Ovary (tissue), 9 donors: ENCODE data around the gene UNC93B1. TPM values are rescaled to one million over a fixed set of nuclear protein-coding genes. Genes with fewer than 3 reads are reported as not detected.

ENCODE experiments used
- DNase-seq, 5 donors: peaks; one replicate each; pipeline ENCODE4 v3.0.0-alpha.2; 2019 to 2020
- H3K27ac ChIP-seq, 2 donors: fragments of 200-600 bp; one replicate each; pipeline versions ENCODE4 v1.5.1 to v1.8.0; 2019 to 2022
- H3K27me3 ChIP-seq: fragments of 200-600 bp; one replicate; pipeline ENCODE4 v1.8.0; 2022
- H3K36me3 ChIP-seq: fragments of 200-600 bp; sonication (generic); one replicate; pipeline ENCODE4 v1.5.1; 2019
- H3K4me1 ChIP-seq: one replicate; pipeline ENCODE4 v1.8.1; 2013; ENCODE audit warnings: mild to moderate bottlenecking, moderate library complexity; ENCODE audit not compliant: insufficient read depth
- H3K4me3 ChIP-seq: fragments of 200-600 bp; sonication (generic); one replicate; pipeline ENCODE4 v1.5.1; 2017
- H3K9me3 ChIP-seq, 2 donors: fragments of 200-600 bp in 1 of 2; sonication (generic) in 1 of 2; one replicate each; pipeline versions ENCODE4 v1.5.1 to v1.8.1; 2013 to 2019; ENCODE audit warnings: mild to moderate bottlenecking in 1 of 2, moderate library complexity in 1 of 2
- EP300 ChIP-seq: sonication (generic); formaldehyde crosslinking; IDR thresholded peaks from one replicate; pipeline ENCODE4 v1.6.1; 2017; ENCODE audit warnings: antibody characterized with exemption
- POLR2A ChIP-seq: fragments of 450-650 bp; IDR thresholded peaks from one replicate; pipeline ENCODE4 v1.6.1; 2017; ENCODE audit warnings: antibody characterized with exemption, mild to moderate bottlenecking, moderate library complexity
- WGBS, 3 donors: extraction: QIAGEN DNeasy Blood & Tissue Kit in 1 of 3; methylation state at CpG; one replicate each; pipeline versions ENCODE4 v1.1.5 to v1.1.7; 2013 to 2017; 5-methylcytosine and 5-hydroxymethylcytosine counted together
- intact Hi-C, 4 donors: fragments of 100-400 bp; cut with DNase I; formaldehyde crosslinking; loops; one replicate each; pipeline versions ENCODE4 v1.11.0 to v1.15.1; 2022 to 2023
- polyA plus RNA-seq, 2 donors: library from polyadenylated mRNA; stranded (reverse); fragments of 200-250 nt in 1 of 2; fragments of 350-450 nt in 1 of 2; fragmentation: Illumina TruSeq in 1 of 2; extraction: RNeasy Lipid Tissue Mini Kit (QIAGEN cat#74804) in 1 of 2; gene quantifications; one replicate each; pipeline ENCODE4 v1.2.3, GENCODE V29; 2013 to 2014
- total RNA-seq, 7 donors: library from RNA; depleted of rRNA in 2 of 7; stranded (reverse); fragments of >200 nt in 2 of 7; fragmentation: NEBNext Ultra II Directional in 3 of 7; extraction: Animal tissue kit (Norgen Biotek cat#: 25700) in 3 of 7; gene quantifications; one replicate each; pipeline versions ENCODE4 v1.1.0 to v1.2.4, GENCODE V29; 2016 to 2023
- TF ChIP-seq, protein P1 (sequence below), 3 donors: fragments of 450-650 bp in 2 of 3; fragments of 200-600 bp in 1 of 3; IDR thresholded peaks; one replicate each; pipeline versions ENCODE4 v1.5.1 to v1.8.0; 2016 to 2022; ENCODE audit warnings: antibody characterized with exemption in 3 of 3, mild to moderate bottlenecking in 1 of 3
- donor health status: DM: no; HTN: no; CAD: no; lungs with moderate emphysema.
- donor health status: DM: no; HTN: no; CAD: no.
- donor health status: Bipolar disorder and iron deficiency.
- donor health status: DM: yes; HTN: yes; CAD: no.
- donor health status: DM: no; HTN: no; CAD: no.
- donor health status: DM: yes; HTN: yes; CAD: no.

The UNC93B1 gene
- total and polyA plus RNA-seq, 9 donors, result 9.0 to 39.6 (median 12.0) TPM

DNA sequence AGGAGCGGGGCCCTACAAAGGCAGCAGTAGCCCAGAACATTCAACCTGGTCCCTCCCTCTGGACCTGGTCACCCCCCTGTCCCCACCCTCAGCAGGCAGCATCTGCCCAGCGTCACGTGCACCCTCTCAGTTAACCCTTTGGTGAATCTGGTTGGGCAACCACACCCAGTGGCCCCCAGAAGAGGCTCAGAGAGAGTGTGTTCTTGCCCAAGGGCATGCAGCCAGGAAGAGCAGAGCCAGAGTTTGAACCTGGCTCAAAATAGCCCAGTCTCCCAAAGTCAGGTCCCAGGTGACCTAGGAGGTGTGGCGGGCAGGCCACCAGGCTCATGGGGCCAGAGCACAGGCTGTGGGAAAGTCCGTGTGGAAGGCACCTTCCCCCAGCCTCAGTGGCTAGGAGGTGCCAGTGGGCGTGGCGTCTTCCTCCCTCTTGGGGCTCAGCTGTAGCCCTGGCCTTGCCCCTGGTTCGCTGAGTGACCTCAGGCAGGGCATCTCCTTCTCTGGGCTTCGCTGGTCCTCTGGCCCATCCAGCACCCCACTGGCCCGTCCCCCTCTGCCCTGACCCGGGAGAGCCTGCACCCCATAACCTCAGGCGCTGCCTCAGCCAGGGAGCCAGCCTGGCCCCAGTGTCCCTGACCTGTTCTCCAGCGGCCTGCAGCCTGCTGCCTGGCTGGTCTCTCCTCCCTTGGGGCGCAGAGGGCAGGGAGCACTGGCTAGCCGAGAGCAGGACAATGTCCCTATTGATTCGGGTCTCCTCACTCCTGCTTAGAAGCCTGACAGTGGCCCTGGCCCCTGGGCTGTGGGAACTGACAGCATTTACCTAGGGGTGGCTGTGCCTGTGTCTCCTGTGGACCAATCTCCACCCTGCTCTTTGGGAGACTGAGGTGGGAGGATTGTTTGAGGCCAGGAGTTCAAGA is 13.3 kb upstream of the UNC93B1 start:
- 56 to 60% (median 57%) methylated on average over 15 to 16 of the region's 16 CpGs for WGBS, 3 donors
- TF ChIP-seq, protein P1, sequence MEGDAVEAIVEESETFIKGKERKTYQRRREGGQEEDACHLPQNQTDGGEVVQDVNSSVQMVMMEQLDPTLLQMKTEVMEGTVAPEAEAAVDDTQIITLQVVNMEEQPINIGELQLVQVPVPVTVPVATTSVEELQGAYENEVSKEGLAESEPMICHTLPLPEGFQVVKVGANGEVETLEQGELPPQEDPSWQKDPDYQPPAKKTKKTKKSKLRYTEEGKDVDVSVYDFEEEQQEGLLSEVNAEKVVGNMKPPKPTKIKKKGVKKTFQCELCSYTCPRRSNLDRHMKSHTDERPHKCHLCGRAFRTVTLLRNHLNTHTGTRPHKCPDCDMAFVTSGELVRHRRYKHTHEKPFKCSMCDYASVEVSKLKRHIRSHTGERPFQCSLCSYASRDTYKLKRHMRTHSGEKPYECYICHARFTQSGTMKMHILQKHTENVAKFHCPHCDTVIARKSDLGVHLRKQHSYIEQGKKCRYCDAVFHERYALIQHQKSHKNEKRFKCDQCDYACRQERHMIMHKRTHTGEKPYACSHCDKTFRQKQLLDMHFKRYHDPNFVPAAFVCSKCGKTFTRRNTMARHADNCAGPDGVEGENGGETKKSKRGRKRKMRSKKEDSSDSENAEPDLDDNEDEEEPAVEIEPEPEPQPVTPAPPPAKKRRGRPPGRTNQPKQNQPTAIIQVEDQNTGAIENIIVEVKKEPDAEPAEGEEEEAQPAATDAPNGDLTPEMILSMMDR (IDR thresholded peaks at IDR 0.05), result no peak
- TF ChIP-seq POLR2A (no peak), EP300 (no peak)
- Histone ChIP-seq H3K4me1 (peaks cover 3% of the 10 kb centered on the region), H3K4me3 (no peak overlapping the region), H3K27me3 (no peaks in the 10 kb centered on the region), H3K9me3 (no peaks in the 10 kb centered on the region), H3K27ac (no peak overlapping the region), H3K36me3 (no peaks in the 10 kb centered on the region)
- intact Hi-C loops, result no loop called here
- DNase-seq, result no peak

- H3K36me3 ChIP-seq, result no peaks in the 10 kb centered on the region
- WGBS, 3 donors, result 61 to 66% (median 62%) methylated on average over 13 of the region's 13 CpGs
- peaks cover 3% of the 10 kb centered on the region for H3K4me1 ChIP-seq
- H3K9me3 ChIP-seq, result no peaks in the 10 kb centered on the region
- no peak overlapping the region for H3K27ac ChIP-seq
- no peak overlapping the region for H3K4me3 ChIP-seq
- intact Hi-C loops, result no loop called here
- TF ChIP-seq POLR2A, result no peak
- TF ChIP-seq, protein P1 (IDR thresholded peaks at IDR 0.05), result no peak
- TF ChIP-seq EP300, result no peak
- DNase-seq, result no peak
- no peaks in the 10 kb centered on the region for H3K27me3 ChIP-seq
These were observed 12.4 kb upstream of the UNC93B1 start for GRCh38 chr11:68016161-68016903.

GRCh38 chr11:68015467-68015866 is 11.6 kb upstream of the UNC93B1 start:
- Histone ChIP-seq H3K27ac (no peak overlapping the region), H3K27me3 (no peaks in the 10 kb centered on the region), H3K4me1 (peaks cover 3% of the 10 kb centered on the region), H3K9me3 (no peaks in the 10 kb centered on the region), H3K36me3 (no peaks in the 10 kb centered on the region), H3K4me3 (no peak overlapping the region)
- TF ChIP-seq, protein P1 (IDR thresholded peaks at IDR 0.05), result no peak
- TF ChIP-seq EP300 (no peak), POLR2A (no peak)
- DNase-seq, result no peak
- 97 to 98% (median 98%) methylated on average over 8 of the region's 8 CpGs for WGBS, 3 donors
- intact Hi-C loops, result no loop called here

- intact Hi-C loops, result no loop called here
- no peak for DNase-seq
- H3K36me3 ChIP-seq, result no peaks in the 10 kb centered on the region
- no peak overlapping the region for H3K4me3 ChIP-seq
- H3K27me3 ChIP-seq, result no peaks in the 10 kb centered on the region
- WGBS, 3 donors, result 89 to 94% (median 91%) methylated on average over 10 to 19 of the region's 19 CpGs
- no peak for TF ChIP-seq EP300
- TF ChIP-seq, protein P1 (IDR thresholded peaks at IDR 0.05), result no peak
- H3K9me3 ChIP-seq, result no peaks in the 10 kb centered on the region
- H3K4me1 ChIP-seq, result peaks cover 7% of the 10 kb centered on the region
- H3K27ac ChIP-seq, result no peak overlapping the region
These were observed 11.1 kb upstream of the UNC93B1 start for GRCh38 chr11:68014947-68015447.
